ENCODE results near the gene OR51I2. TPM values are rescaled to one million over a fixed set of nuclear protein-coding genes. Genes with fewer than 3 reads are reported as not detected.

Gene OR51I2
- total RNA-seq, 1 experiment from 2014 or later: not detected

DNA sequence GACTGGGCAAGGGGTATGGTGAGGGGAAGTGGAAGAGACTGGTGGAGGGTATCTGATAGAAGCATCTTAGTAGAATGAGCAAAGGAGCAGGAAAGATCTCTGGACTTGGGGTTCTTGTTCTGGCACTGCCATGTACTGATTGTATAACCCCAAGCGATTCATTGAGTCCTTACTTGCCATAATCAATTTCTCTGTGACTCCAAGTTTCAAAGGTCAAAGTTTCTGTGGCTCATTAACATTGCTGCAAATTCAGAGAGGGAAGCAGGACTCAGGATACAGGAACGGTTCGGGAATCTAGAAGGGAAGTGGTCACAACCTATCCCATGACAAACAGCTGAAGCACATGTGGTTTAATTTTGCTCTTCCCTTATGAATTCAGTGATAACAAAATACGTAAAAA lies 309 bp downstream of the OR51I2 start:
- Histone ChIP-seq H3K23me2 (ENCODE audit: insufficient read length, low read depth, low read length, poor library complexity, severe bottlenecking) (no peaks in the 10 kb centered on the region), H3K9me3 (ENCODE audit: control insufficient read depth, low read depth, low read length) (no peaks in the 10 kb centered on the region), H2AK5ac (ENCODE audit: insufficient read length, low read length) (no peak overlapping the region), H2BK120ac (ENCODE audit: low read depth, low read length, poor library complexity, severe bottlenecking) (no peak overlapping the region), H2BK5ac (ENCODE audit: insufficient read length, low read length) (no peak overlapping the region), H4K5ac (ENCODE audit: insufficient read length, low read depth, low read length) (no peak overlapping the region), H3K4ac (ENCODE audit: low read depth, low read length) (no peak overlapping the region), H4K20me1 (ENCODE audit: control insufficient read depth, insufficient read depth, insufficient read length) (no peaks in the 10 kb centered on the region), H3K9ac (ENCODE audit: extremely low read depth, insufficient read length, low read length) (no peak overlapping the region), H4K8ac (replicated peaks; ENCODE audit: insufficient read length, low read depth, low read length) (no peak overlapping the region), H3K4me2 (ENCODE audit: insufficient read depth, insufficient read length, low read length) (no peak overlapping the region), H2BK12ac (ENCODE audit: insufficient read length, low read depth, low read length) (no peak overlapping the region), H3K14ac (ENCODE audit: insufficient read depth, low read length) (no peak overlapping the region), H3K79me2 (ENCODE audit: insufficient read depth, low read length) (no peaks in the 10 kb centered on the region), H4K91ac (ENCODE audit: insufficient read length, low read depth, low read length) (no peak overlapping the region), H2BK15ac (ENCODE audit: low read depth, low read length) (no peak overlapping the region), H3K4me1 (ENCODE audit: insufficient read depth, low read length) (no peaks in the 10 kb centered on the region), H3K56ac (ENCODE audit: insufficient read length, low read depth, low read length) (no peak overlapping the region), H3K27ac (ENCODE audit: insufficient read length, low read depth, low read length) (no peak overlapping the region), H2BK20ac (ENCODE audit: low read depth, low read length, poor library complexity, severe bottlenecking) (no peak overlapping the region), H2AFZ (ENCODE audit: low read length) (no peak overlapping the region), H3T11ph (ENCODE audit: low read length) (no peak overlapping the region), H3K18ac (ENCODE audit: insufficient read length, low read depth, low read length) (no peak overlapping the region), H3K79me1 (ENCODE audit: insufficient read depth, low read depth, low read length, poor library complexity, severe bottlenecking) (no peaks in the 10 kb centered on the region), H3K27me3 (ENCODE audit: insufficient read depth, low read length) (no peaks in the 10 kb centered on the region), H3K23ac (ENCODE audit: insufficient read length, low read depth, low read length) (no peak overlapping the region)
- H3K27ac Mint-ChIP-seq: no peak overlapping the region
- DNase-seq: no peak
- H3K27me3 Mint-ChIP-seq (ENCODE audit: low read depth): peaks cover 4% of the 10 kb centered on the region
- no CpG with 5 or more reads among the region's 4 CpGs for WGBS (ENCODE audit: extremely low coverage, insufficient read length, low lambda C conversion rate)
- no peaks in the 10 kb centered on the region for H3K36me3 Mint-ChIP-seq (ENCODE audit: insufficient read depth in 1 of 3, low read depth in 3 of 3)
- peaks cover 17 to 27% of the 10 kb centered on the region in 2 experiments for H3K4me1 Mint-ChIP-seq
- no peak overlapping the region for H3K4me3 Mint-ChIP-seq
- no peaks in the 10 kb centered on the region for H3K9me3 Mint-ChIP-seq
- TF ChIP-seq, protein P1, sequence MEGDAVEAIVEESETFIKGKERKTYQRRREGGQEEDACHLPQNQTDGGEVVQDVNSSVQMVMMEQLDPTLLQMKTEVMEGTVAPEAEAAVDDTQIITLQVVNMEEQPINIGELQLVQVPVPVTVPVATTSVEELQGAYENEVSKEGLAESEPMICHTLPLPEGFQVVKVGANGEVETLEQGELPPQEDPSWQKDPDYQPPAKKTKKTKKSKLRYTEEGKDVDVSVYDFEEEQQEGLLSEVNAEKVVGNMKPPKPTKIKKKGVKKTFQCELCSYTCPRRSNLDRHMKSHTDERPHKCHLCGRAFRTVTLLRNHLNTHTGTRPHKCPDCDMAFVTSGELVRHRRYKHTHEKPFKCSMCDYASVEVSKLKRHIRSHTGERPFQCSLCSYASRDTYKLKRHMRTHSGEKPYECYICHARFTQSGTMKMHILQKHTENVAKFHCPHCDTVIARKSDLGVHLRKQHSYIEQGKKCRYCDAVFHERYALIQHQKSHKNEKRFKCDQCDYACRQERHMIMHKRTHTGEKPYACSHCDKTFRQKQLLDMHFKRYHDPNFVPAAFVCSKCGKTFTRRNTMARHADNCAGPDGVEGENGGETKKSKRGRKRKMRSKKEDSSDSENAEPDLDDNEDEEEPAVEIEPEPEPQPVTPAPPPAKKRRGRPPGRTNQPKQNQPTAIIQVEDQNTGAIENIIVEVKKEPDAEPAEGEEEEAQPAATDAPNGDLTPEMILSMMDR (conservative IDR thresholded peaks at IDR 0.05): no peak
